K562 (cell line): ENCODE measurements around the gene ZNF565. TPM values are rescaled to one million over a fixed set of nuclear protein-coding genes. Genes with fewer than 3 reads are reported as not detected.

Experiments
- ATAC-seq: fragments of 200-7000 bp; cut with Tn5 transposase; 3 replicates; pipeline ENCODE4 v1.9.1; 2020; ENCODE audit warnings: moderate library complexity
- BruUV-seq: library from RNA; stranded (reverse); fragments of 400-500 nt; replicated peaks from 2 replicates; lab custom pipeline; 2021; lab: Mats Ljungman, UMichigan
- CTCF ChIA-PET: fragments of 300-600 bp; formaldehyde crosslinking; extraction: SDS; loops from one replicate; lab custom pipeline; 2021; ENCODE audit warnings: low intra/inter-chr PET ratio; lab: Yijun Ruan, JAX
- POLR2A ChIA-PET: fragments of 300-600, 350-650 bp; sonication (Branson Sonifier 250); formaldehyde crosslinking; extraction: SDS; loops from one replicate; lab custom pipeline; 2021; ENCODE audit warnings: antibody characterized with exemption, inconsistent platforms; lab: Yijun Ruan, JAX
- DNase-seq, 4 experiments: peaks; one replicate each; pipeline versions ENCODE4 v3.0.0 to v3.0.0-alpha.2; 2011 to 2018; ENCODE audit warnings: low spot score in 3 of 4, mixed read lengths in 3 of 4; ENCODE audit errors: extremely low read depth in 1 of 4
- FAIRE-seq: peaks from 2 replicates; lab custom pipeline; 2011; peaks lifted over from hg19 to GRCh38; lab: Jason Lieb, UNC
- H2AFZ ChIP-seq: 2 replicates; pipeline ENCODE4 v1.6.0; 2011; ENCODE audit warnings: low read depth, low read length, control low read depth, inconsistent platforms
- H3K27ac ChIP-seq: fragments of 200-600 bp; 3 replicates; pipeline ENCODE4 v1.8.0; 2011; ENCODE audit warnings: low read depth, mild to moderate bottlenecking, control low read depth, inconsistent platforms, low read length, moderate library complexity, mixed read lengths; ENCODE audit errors: extremely low read depth
- H3K27me3 ChIP-seq, 2 experiments: fragments of 300-600 bp in 1 of 2; 2 replicates in 1 of 2; 3 replicates in 1 of 2; pipeline versions ENCODE4 v1.6.0 to v1.8.0; 2011; ENCODE audit warnings: inconsistent platforms in 2 of 2, low read length in 2 of 2, mild to moderate bottlenecking in 1 of 2, mixed read lengths in 1 of 2, moderate library complexity in 1 of 2; ENCODE audit not compliant: control insufficient read depth in 2 of 2, insufficient read depth in 2 of 2
- H3K36me3 ChIP-seq: fragments of 300-600 bp; 3 replicates; pipeline ENCODE4 v1.8.0; 2011; ENCODE audit warnings: mild to moderate bottlenecking, low read length, inconsistent platforms; ENCODE audit not compliant: control insufficient read depth, insufficient read depth
- H3K4me1 ChIP-seq, 2 experiments: fragments of 200-600 bp in 1 of 2; replicated peaks in 1 of 2; 2 replicates in 1 of 2; 3 replicates in 1 of 2; pipeline versions ENCODE4 v1.5.1 to v1.8.0; 2011; ENCODE audit warnings: inconsistent platforms in 2 of 2, low read length in 2 of 2, mild to moderate bottlenecking in 1 of 2, mixed read lengths in 1 of 2, moderate library complexity in 1 of 2; ENCODE audit not compliant: control insufficient read depth in 2 of 2, insufficient read depth in 2 of 2
- H3K4me2 ChIP-seq: 2 replicates; pipeline ENCODE4 v1.6.1; 2011; ENCODE audit warnings: low read length, control low read depth, inconsistent platforms, mixed read lengths; ENCODE audit not compliant: insufficient read depth
- H3K4me3 ChIP-seq: fragments of 200-600 bp; sonication (generic), shearing (Covaris generic); 2 replicates; pipeline ENCODE4 v1.5.1; 2016; ENCODE audit warnings: control low read depth, inconsistent platforms
- H3K79me2 ChIP-seq: fragments of 200-600 bp; 3 replicates; pipeline ENCODE4 v1.8.0; 2011; ENCODE audit warnings: low read length, inconsistent platforms; ENCODE audit not compliant: control insufficient read depth, insufficient read depth
- H3K9ac ChIP-seq, 2 experiments: 2 replicates each; pipeline versions ENCODE4 v1.6.0 to v1.6.1; 2011; ENCODE audit warnings: low read depth in 2 of 2, low read length in 2 of 2, control low read depth in 1 of 2, inconsistent platforms in 1 of 2, mild to moderate bottlenecking in 1 of 2, mixed read lengths in 1 of 2; ENCODE audit not compliant: insufficient read depth in 1 of 2
- H3K9me1 ChIP-seq: one replicate; pipeline ENCODE4 v1.6.0; 2011; ENCODE audit warnings: inconsistent platforms, mild to moderate bottlenecking, low read length, moderate library complexity; ENCODE audit not compliant: control insufficient read depth, insufficient read depth
- H3K9me3 ChIP-seq: replicated peaks from 2 replicates; pipeline ENCODE4 v1.5.1; 2011; ENCODE audit warnings: low read depth, low read length, inconsistent platforms; ENCODE audit not compliant: control insufficient read depth, insufficient read depth
- H4K20me1 ChIP-seq: replicated peaks from 2 replicates; pipeline ENCODE4 v1.6.1; 2011; ENCODE audit warnings: low read length, inconsistent platforms, mixed read lengths; ENCODE audit not compliant: control insufficient read depth, insufficient read depth
- GATAD2B ChIP-seq: fragments of 450-650 bp; IDR thresholded peaks from 2 replicates; pipeline ENCODE4 v1.6.1; 2017; ENCODE audit warnings: mild to moderate bottlenecking, borderline replicate concordance
- HDAC6 ChIP-seq: IDR thresholded peaks from 2 replicates; pipeline ENCODE4 v1.6.1; 2012; ENCODE audit warnings: low read depth, mild to moderate bottlenecking, control low read depth, inconsistent platforms, low read length, moderate library complexity
- LCOR ChIP-seq: sonication (generic); formaldehyde crosslinking; IDR thresholded peaks from 2 replicates; pipeline ENCODE4 v1.8.0; 2022; ENCODE audit warnings: mild to moderate bottlenecking, missing genetic modification reagents
- POLR2AphosphoS2 ChIP-seq: IDR thresholded peaks from 2 replicates; pipeline ENCODE4 v1.6.1; 2012; ENCODE audit warnings: low read length, improper control_type of control experiment
- SAFB2 ChIP-seq: fragments of 200-400 bp; formaldehyde crosslinking; IDR thresholded peaks from 2 replicates; pipeline ENCODE4 v1.6.1; 2018; ENCODE audit warnings: borderline replicate concordance, low read length, low read depth, moderate library complexity; ENCODE audit not compliant: severe bottlenecking
- TEAD1 ChIP-seq, 2 experiments: fragments of 450-650 bp in 1 of 2; sonication (generic) in 1 of 2; formaldehyde crosslinking; IDR thresholded peaks; 2 replicates each; pipeline versions ENCODE4 v1.4.0 to v1.8.0; 2020 to 2022; ENCODE audit warnings: mild to moderate bottlenecking in 2 of 2, missing genetic modification reagents in 1 of 2
- TGIF2 ChIP-seq: sonication (generic); formaldehyde crosslinking; IDR thresholded peaks from 2 replicates; pipeline ENCODE4 v1.8.1; 2022; ENCODE audit warnings: mild to moderate bottlenecking, missing genetic modification reagents, moderate library complexity
- VEZF1 ChIP-seq: fragments of 200-800 bp; sonication (Bioruptor generic); IDR thresholded peaks from 2 replicates; pipeline ENCODE4 v1.6.1; 2017; ENCODE audit warnings: missing genetic modification characterization, missing compliant biosample characterization
- ZBTB11 ChIP-seq, 3 experiments: fragments of 200-800 bp in 1 of 3; fragments of 250-450 bp in 1 of 3; fragments of 450-650 bp in 1 of 3; sonication (Bioruptor Pico) in 1 of 3; sonication (Bioruptor generic) in 1 of 3; formaldehyde crosslinking in 1 of 3; IDR thresholded peaks; 2 replicates each; pipeline versions ENCODE4 v1.6.1 to v1.8.0; 2016 to 2022; ENCODE audit warnings: mild to moderate bottlenecking in 2 of 3, missing genetic modification characterization in 2 of 3, missing compliant biosample characterization in 1 of 3, moderate library complexity in 1 of 3
- ZBTB17 ChIP-seq: fragments of 450-650 bp; formaldehyde crosslinking; IDR thresholded peaks from 2 replicates; pipeline ENCODE4 v1.4.0; 2020; ENCODE audit warnings: mild to moderate bottlenecking
- WGBS: fragments of 100-300 bp; shearing (Covaris generic); methylation state at CpG from one replicate; pipeline ENCODE4 v1.1.6; 2016; ENCODE audit warnings: low coverage, mixed read lengths; ENCODE audit not compliant: insufficient coverage; ENCODE audit errors: missing lambda C conversion rate; 5-methylcytosine and 5-hydroxymethylcytosine counted together
- in situ Hi-C: fragments of 300-500 bp; cut with MboI; formaldehyde crosslinking; loops from 4 replicates; pipeline ENCODE4 v1.15.0; 2018; ENCODE audit warnings: inconsistent platforms, mixed read lengths
- intact Hi-C: fragments of 100-400 bp; cut with micrococcal nuclease; formaldehyde crosslinking; loops from 2 replicates; pipeline ENCODE4 v1.14.2; 2022
- polyA plus RNA-seq, 8 experiments: library from polyadenylated mRNA; depleted of rRNA in 4 of 8; stranded (reverse) in 5 of 8; unstranded in 3 of 8; fragments of >200 nt; fragmentation: Nextera tagmentation in 2 of 8; fragmentation: Illumina TruSeq in 1 of 8; extraction: Ambion mirVana in 2 of 8; extraction: Trizol in 1 of 8; gene quantifications; 2 replicates each; pipeline versions ENCODE4 v1.2.1 to v1.2.3, GENCODE V29; 2011 to 2014; ENCODE audit warnings: inconsistent platforms in 1 of 8, missing spikeins in 1 of 8
- total RNA-seq, 7 experiments: library from RNA; depleted of rRNA in 6 of 7; stranded (reverse); fragments of >200 nt in 6 of 7; fragmentation: Illumina TruSeq in 2 of 7; extraction: Trizol in 2 of 7; gene quantifications; 2 replicates each; pipeline versions ENCODE4 v1.2.1 to v1.2.3, GENCODE V29; 2011 to 2021; ENCODE audit warnings: low replicate concordance in 1 of 7
- TF ChIP-seq, protein P1 (sequence below): sonication (generic); formaldehyde crosslinking; IDR thresholded peaks from 2 replicates; pipeline ENCODE4 v1.8.0; 2022; ENCODE audit warnings: missing genetic modification reagents, mild to moderate bottlenecking, moderate library complexity, borderline replicate concordance

The ZNF565 gene
- total and polyA plus RNA-seq, 9 of the 15 experiments (the other 6 are each of a cell fraction or from before 2014, with no cell fraction given) = 1.3 to 3.2 (median 2.6) TPM

DNA sequence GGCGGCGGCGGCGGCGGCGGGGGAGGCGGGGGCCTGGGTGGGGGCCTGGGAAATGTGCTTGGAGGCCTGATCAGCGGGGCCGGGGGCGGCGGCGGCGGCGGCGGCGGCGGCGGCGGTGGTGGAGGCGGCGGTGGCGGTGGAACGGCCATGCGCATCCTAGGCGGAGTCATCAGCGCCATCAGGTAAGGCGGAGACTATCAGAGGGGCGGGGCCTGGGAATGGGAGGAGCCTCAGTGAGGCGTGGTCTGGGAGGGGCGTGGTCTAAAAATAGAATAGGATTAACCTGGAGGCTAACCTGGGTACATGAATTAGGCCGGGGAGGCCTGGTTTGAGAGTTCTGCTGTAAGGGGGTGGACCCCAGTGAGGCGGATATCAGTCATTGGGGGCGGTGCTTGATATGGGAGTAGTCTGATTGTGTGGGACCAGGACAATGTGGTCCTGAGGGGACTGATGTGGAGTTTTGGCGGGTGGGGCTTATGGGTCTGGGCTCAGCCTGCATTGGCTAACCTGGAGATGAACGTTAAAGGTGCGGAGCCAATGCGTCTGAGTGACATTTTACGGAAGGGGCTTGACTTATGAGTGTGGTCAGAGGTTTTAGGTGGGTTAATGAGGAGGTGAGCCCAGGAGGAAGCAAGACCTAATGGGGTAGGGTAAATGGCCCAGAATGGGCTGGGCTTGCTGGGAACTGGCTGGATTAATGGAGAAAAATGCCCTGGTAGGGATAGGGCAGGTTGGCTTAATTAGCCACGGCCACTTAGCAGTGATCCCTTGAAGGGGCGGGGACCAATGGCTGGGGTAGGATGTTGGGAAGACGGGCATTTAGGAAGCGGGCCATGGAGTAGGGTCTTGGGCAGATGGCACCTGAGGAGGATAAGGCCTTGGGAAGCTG lies 73.2 kb downstream of the ZNF565 start (continued):
- TF ChIP-seq ZBTB11 (CRISPR knock-in tag; IDR thresholded peaks at IDR 0.05) (no peak), HDAC6 (no peak)

- Histone ChIP-seq H3K4me1 (peaks cover 13 to 37% of the 10 kb centered on the region in 2 experiments), H3K27me3 (no peaks in the 10 kb centered on the region), H3K4me2 (peak overlapping the region; percentile 96), H3K79me2 (peaks cover 26% of the 10 kb centered on the region), H3K9me1 (peaks cover 8% of the 10 kb centered on the region), H3K9me3 (no peaks in the 10 kb centered on the region), H3K4me3 (peak overlapping the region; percentile 95), H3K27ac (peak overlapping the region; percentile 99), H2AFZ (peak overlapping the region; percentile 69), H3K36me3 (peaks cover 34% of the 10 kb centered on the region), H3K9ac (peak overlapping the region; percentile 98 to 99), H4K20me1 (peaks cover 11% of the 10 kb centered on the region)
- WGBS = 2% methylated on average over 20 of the region's 31 CpGs
- POLR2A ChIA-PET = interaction anchor here (0.6 to 2.1 kb wide), 6 partner anchors 11 to 1984 kb away, joined by 3 to 9 read pairs (median 3); no protein-coding TSS in a partner anchor
- ATAC-seq (peak; percentile 56), FAIRE-seq (no peak), DNase-seq (peak in 3 of 4 experiments; percentile 59 to 87 (median 83))
- BruUV-seq = TSS peak; percentile 88
- CTCF ChIA-PET = no interaction called here
- in situ Hi-C loops (no loop called here), intact Hi-C loops (no loop called here)
- TF ChIP-seq GATAD2B (no peak), LCOR (no peak), TGIF2 (CRISPR knock-in tag) (no peak), SAFB2 (no peak), ZBTB17 (no peak; the same call in 1 of the 2 replicates), VEZF1 (peak; percentile 68), POLR2AphosphoS2 (no peak), TEAD1 (CRISPR knock-in tag; IDR thresholded peaks at IDR 0.05) (0 out of 4 replicates have a peak, but pooled peaks of 1 of the 2 experiments have one; percentile 65)
- TF ChIP-seq, protein P1, sequence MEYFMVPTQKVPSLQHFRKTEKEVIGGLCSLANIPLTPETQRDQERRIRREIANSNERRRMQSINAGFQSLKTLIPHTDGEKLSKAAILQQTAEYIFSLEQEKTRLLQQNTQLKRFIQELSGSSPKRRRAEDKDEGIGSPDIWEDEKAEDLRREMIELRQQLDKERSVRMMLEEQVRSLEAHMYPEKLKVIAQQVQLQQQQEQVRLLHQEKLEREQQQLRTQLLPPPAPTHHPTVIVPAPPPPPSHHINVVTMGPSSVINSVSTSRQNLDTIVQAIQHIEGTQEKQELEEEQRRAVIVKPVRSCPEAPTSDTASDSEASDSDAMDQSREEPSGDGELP = peak; percentile 95
Measured at GRCh38 chr19:36140304-36141038, 74.0 kb downstream of the ZNF565 start.
